Measurements from ENCODE around the gene TTC16. TPM values are rescaled to one million over a fixed set of nuclear protein-coding genes. Genes with fewer than 3 reads are reported as not detected.

Gene TTC16
- total RNA-seq = 0.07 TPM in 1 of 3 replicates, not detected in the others

GRCh38 chr9:127715470-127716337, at the start of gene TTC16, which contains the start of gene PTRH1:
Gene TTC16, plus strand, starts transcription at chr9:127716079. Its CDS starts 67 bp downstream, at chr9:127716146.
Gene PTRH1, minus strand, starts transcription at chr9:127715663. Its CDS starts 24 bp downstream, at chr9:127715639.
- no peaks in the 10 kb centered on the region for H3K9me3 Mint-ChIP-seq
- peaks cover 16% of the 10 kb centered on the region for H3K4me1 Mint-ChIP-seq

GRCh38 chr9:127667127-127667844, 48.6 kb upstream of the TTC16 start:
- Mint-ChIP-seq H3K27ac (no peak overlapping the region), H3K36me3 (peaks cover 43% of the 10 kb centered on the region)

More at GRCh38 chr9:127715470-127716337, at the start of gene TTC16, which contains the start of gene PTRH1:
- peak; percentile 96 to 98 for DNase-seq (ENCODE audit: low spot score in 2 of 2, unreplicated experiment in 2 of 2)
- TF ChIP-seq CTCF (IDR thresholded peaks at IDR 0.05; ENCODE audit: unreplicated experiment) = no peak
- Mint-ChIP-seq H3K4me3 (peak within 1 kb of the TSS; percentile 91), H3K27ac (peak within 1 kb of the TSS; percentile 92), H3K36me3 (no peaks in the 10 kb centered on the region), H3K27me3 (ENCODE audit: low read depth) (no peaks in the 10 kb centered on the region)

GRCh38 chr9:127667906-127668305, 48.0 kb upstream of the TTC16 start:
- Mint-ChIP-seq H3K9me3 (no peaks in the 10 kb centered on the region), H3K4me3 (no peak overlapping the region), H3K36me3 (peaks cover 42% of the 10 kb centered on the region), H3K4me1 (peaks cover 19% of the 10 kb centered on the region), H3K27me3 (ENCODE audit: low read depth) (no peaks in the 10 kb centered on the region), H3K27ac (no peak overlapping the region)
- DNase-seq (ENCODE audit: low spot score in 2 of 2, unreplicated experiment in 2 of 2) = no peak
- TF ChIP-seq CTCF (IDR thresholded peaks at IDR 0.05; ENCODE audit: unreplicated experiment) = no peak

More at GRCh38 chr9:127667127-127667844, 48.6 kb upstream of the TTC16 start:
- no peaks in the 10 kb centered on the region for H3K27me3 Mint-ChIP-seq (ENCODE audit: low read depth)
- no peak for DNase-seq (ENCODE audit: low spot score in 2 of 2, unreplicated experiment in 2 of 2)
- no peak for TF ChIP-seq CTCF (IDR thresholded peaks at IDR 0.05; ENCODE audit: unreplicated experiment)
- no peaks in the 10 kb centered on the region for H3K9me3 Mint-ChIP-seq
- H3K4me3 Mint-ChIP-seq = no peak overlapping the region
- H3K4me1 Mint-ChIP-seq = peaks cover 23% of the 10 kb centered on the region

GRCh38 chr9:127673234-127673633, 42.6 kb upstream of the TTC16 start:
- Mint-ChIP-seq H3K36me3 (peaks cover 39% of the 10 kb centered on the region), H3K9me3 (no peaks in the 10 kb centered on the region), H3K27me3 (ENCODE audit: low read depth) (no peaks in the 10 kb centered on the region), H3K27ac (no peak overlapping the region), H3K4me3 (no peak overlapping the region), H3K4me1 (no peaks in the 10 kb centered on the region)
- TF ChIP-seq CTCF (IDR thresholded peaks at IDR 0.05; ENCODE audit: unreplicated experiment) = no peak
- DNase-seq (ENCODE audit: low spot score in 2 of 2, unreplicated experiment in 2 of 2) = no peak

GRCh38 chr9:127676638-127677037, 39.2 kb upstream of the TTC16 start:
- H3K27me3 Mint-ChIP-seq (ENCODE audit: low read depth) = no peaks in the 10 kb centered on the region
- no peak for DNase-seq (ENCODE audit: low spot score in 2 of 2, unreplicated experiment in 2 of 2)
- peaks cover 53% of the 10 kb centered on the region for H3K36me3 Mint-ChIP-seq

More at GRCh38 chr9:127676638-127677037, 39.2 kb upstream of the TTC16 start:
- Mint-ChIP-seq H3K27ac (no peak overlapping the region), H3K9me3 (no peaks in the 10 kb centered on the region), H3K4me1 (no peaks in the 10 kb centered on the region), H3K4me3 (no peak overlapping the region)
- TF ChIP-seq CTCF (IDR thresholded peaks at IDR 0.05; ENCODE audit: unreplicated experiment) = no peak
